Activated CD4-positive, alpha-beta memory T cell treated with anti-CD3 and anti-CD28 coated beads, Interleukin-2, amount 10 ng/mL, durations not matched to agents 7 days and 5 days (primary cell): Measurements from ENCODE around the gene COX19. TPM values are rescaled to one million over a fixed set of nuclear protein-coding genes. Genes with fewer than 3 reads are reported as not detected.

ENCODE experiments used
- CTCF ChIA-PET: fragments of 350-600 bp; sonication (Branson Sonifier 250); formaldehyde crosslinking; loops from one replicate; lab custom pipeline; 2021; ENCODE audit warnings: antibody characterized with exemption, inconsistent platforms; lab: Charles Lee
- POLR2A ChIA-PET: fragments of 350-600 bp; sonication (Branson Sonifier 250); formaldehyde crosslinking; loops from one replicate; lab custom pipeline; 2021; ENCODE audit warnings: antibody characterized with exemption; lab: Charles Lee
- DNase-seq: peaks from one replicate; pipeline ENCODE4 v3.0.0-alpha.2; 2020
- H3K27ac Mint-ChIP-seq: one replicate; pipeline ENCODE4 v1.8.0; 2021; ENCODE audit warnings: mild to moderate bottlenecking, mixed read lengths
- H3K27me3 Mint-ChIP-seq: one replicate; pipeline ENCODE4 v1.8.0; 2021; ENCODE audit warnings: mixed read lengths
- H3K36me3 Mint-ChIP-seq: one replicate; pipeline ENCODE4 v1.8.0; 2021; ENCODE audit warnings: low read depth, mixed read lengths
- H3K4me1 Mint-ChIP-seq: one replicate; pipeline ENCODE4 v1.8.0; 2021; ENCODE audit warnings: mixed read lengths
- H3K4me3 Mint-ChIP-seq: one replicate; pipeline ENCODE4 v1.8.0; 2021; ENCODE audit warnings: mild to moderate bottlenecking, mixed read lengths
- H3K9me3 Mint-ChIP-seq: one replicate; pipeline ENCODE4 v1.8.0; 2021; ENCODE audit warnings: mixed read lengths
- total RNA-seq, 2 experiments: library from RNA; stranded (reverse); gene quantifications; one replicate each; pipeline ENCODE4 v1.2.3, GENCODE V29; 2021

COX19 gene
- total RNA-seq, 2 experiments from 2014 or later: 17.4 to 18.2 TPM

DNA sequence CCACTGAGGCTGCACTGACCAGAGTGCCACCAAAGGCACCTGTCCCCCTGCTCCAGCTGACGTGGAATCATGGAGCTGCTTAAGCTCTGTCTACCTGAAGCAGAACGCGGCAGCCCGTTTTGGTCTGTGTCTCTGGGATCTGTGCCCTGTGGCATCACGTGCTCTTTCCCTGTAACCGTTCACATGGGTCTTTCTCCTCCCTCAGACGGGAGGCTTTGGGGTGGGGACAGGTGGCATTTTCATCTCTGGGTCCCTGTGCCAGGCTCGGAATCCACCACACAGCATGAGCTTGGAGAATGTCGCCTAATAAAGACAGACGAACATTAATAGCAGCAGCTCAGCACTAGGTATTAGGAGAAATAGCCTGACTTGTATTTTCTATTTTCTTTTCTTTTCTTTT is 19.3 kb downstream of the COX19 start:
- no peaks in the 10 kb centered on the region for H3K36me3 Mint-ChIP-seq
- H3K9me3 Mint-ChIP-seq: no peaks in the 10 kb centered on the region
- DNase-seq: no peak
- H3K4me3 Mint-ChIP-seq: no peak overlapping the region
- H3K27ac Mint-ChIP-seq: no peak overlapping the region
- ChIA-PET POLR2A (interaction anchor here (0.8 to 0.9 kb wide), 2 partner anchors 19 to 34 kb away, joined by 3 read pairs; partner anchors contain the start of gene COX19), CTCF (interaction anchor here (1.2 kb wide), 1 partner anchor 83 kb away, joined by 3 read pairs; no protein-coding TSS in a partner anchor)
- peaks cover 5% of the 10 kb centered on the region for H3K4me1 Mint-ChIP-seq
- peaks cover 19% of the 10 kb centered on the region for H3K27me3 Mint-ChIP-seq

DNA sequence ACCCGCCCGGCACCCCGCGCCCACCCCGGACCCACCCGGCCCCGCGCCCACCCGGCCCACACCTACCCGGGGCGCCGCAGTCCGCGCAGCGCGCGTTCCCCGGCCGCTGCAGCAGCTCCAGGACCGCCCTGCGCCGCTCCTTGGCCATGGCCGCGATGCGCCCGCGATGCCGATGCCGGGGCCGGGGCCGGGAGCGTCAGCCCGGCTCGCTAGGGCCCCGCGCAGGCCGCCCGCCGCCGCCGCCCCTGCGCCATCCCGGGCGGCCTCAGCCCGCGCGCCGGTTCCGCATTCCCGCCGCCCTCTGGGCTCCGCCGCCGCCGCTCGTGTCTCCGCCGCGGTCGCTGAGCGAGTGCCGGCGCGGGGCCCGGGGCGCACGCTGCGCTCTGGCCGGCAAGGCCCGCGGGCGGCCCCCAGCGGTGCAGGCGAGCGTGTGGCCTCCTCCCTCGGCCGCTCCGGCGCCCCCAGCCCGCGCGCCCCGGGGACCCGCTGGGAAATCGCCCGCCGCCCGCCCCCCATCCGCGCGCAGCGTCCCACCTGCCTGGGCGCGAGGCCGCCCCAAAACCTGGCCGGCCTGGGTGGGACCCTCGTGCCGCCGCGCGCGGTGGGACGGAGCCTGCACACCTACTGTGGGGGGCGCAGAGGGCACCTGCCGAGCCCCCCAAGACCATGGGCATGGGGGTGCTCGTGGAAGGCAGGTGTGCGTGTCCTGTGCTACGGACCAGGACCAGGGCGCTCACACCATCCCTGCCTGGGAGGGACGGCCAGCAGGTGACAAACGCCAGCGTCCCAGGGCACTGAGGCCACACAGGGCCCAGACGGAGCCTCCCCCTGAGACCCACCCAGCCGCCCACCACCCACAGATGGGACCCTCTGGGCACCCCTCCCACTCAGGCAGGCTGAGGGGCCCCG is 20.8 kb downstream of the COX19 start, which contains the start of gene ADAP1:
ADAP1 (minus strand) TSS at position 351 of the 909 bp plus-strand sequence; CDS start at position 148, 203 bp downstream.
- ChIA-PET CTCF (interaction anchor here (0.6 to 1.0 kb wide), 2 partner anchors 44 to 46 kb away, joined by 4 read pairs; no protein-coding TSS in a partner anchor), POLR2A (interaction anchor here (1.1 to 1.5 kb wide), 6 partner anchors 13 to 45 kb away, joined by 3 to 9 read pairs (median 4); partner anchors contain the start of gene COX19)
- Mint-ChIP-seq H3K4me3 (peak within 1 kb of the TSS; percentile 54), H3K27ac (no peak within 1 kb of the TSS), H3K4me1 (peaks cover 13% of the 10 kb centered on the region), H3K9me3 (no peaks in the 10 kb centered on the region), H3K27me3 (peaks cover 16% of the 10 kb centered on the region), H3K36me3 (no peaks in the 10 kb centered on the region)
- peak; percentile 60 for DNase-seq

- no peaks in the 10 kb centered on the region for H3K36me3 Mint-ChIP-seq
- no peaks in the 10 kb centered on the region for H3K9me3 Mint-ChIP-seq
- peaks cover 15% of the 10 kb centered on the region for H3K27me3 Mint-ChIP-seq
- H3K4me3 Mint-ChIP-seq: peak overlapping the region; percentile 54
- H3K27ac Mint-ChIP-seq: no peak overlapping the region
- POLR2A ChIA-PET: interaction anchor here (1.1 to 1.5 kb wide), 6 partner anchors 14 to 45 kb away, joined by 3 to 9 read pairs (median 4); partner anchors contain the start of gene COX19
- CTCF ChIA-PET: interaction anchor here (0.6 to 1.0 kb wide), 2 partner anchors 44 to 45 kb away, joined by 4 read pairs; no protein-coding TSS in a partner anchor
- H3K4me1 Mint-ChIP-seq: peaks cover 13% of the 10 kb centered on the region
- no peak for DNase-seq
Observed at GRCh38 chr7:953547-954327, 21.6 kb downstream of the COX19 start.

GRCh38 chr7:952548-953441 is 22.6 kb downstream of the COX19 start:
- Mint-ChIP-seq H3K9me3 (no peaks in the 10 kb centered on the region), H3K4me1 (peaks cover 13% of the 10 kb centered on the region), H3K4me3 (no peak overlapping the region), H3K36me3 (no peaks in the 10 kb centered on the region), H3K27me3 (peaks cover 17% of the 10 kb centered on the region), H3K27ac (no peak overlapping the region)
- ChIA-PET POLR2A (interaction anchor here (1.0 to 3.1 kb wide), 3 partner anchors 22 to 30 kb away, joined by 4 to 14 read pairs (median 9); partner anchors contain the start of gene COX19), CTCF (interaction anchor here (0.7 kb wide), 1 partner anchor 40 kb away, joined by 9 read pairs; no protein-coding TSS in a partner anchor)
- no peak for DNase-seq

- Mint-ChIP-seq H3K27ac (no peak overlapping the region), H3K9me3 (no peaks in the 10 kb centered on the region), H3K36me3 (no peaks in the 10 kb centered on the region), H3K4me3 (no peak overlapping the region), H3K27me3 (peaks cover 17% of the 10 kb centered on the region), H3K4me1 (peaks cover 13% of the 10 kb centered on the region)
- ChIA-PET CTCF (interaction anchor here (0.7 kb wide), 1 partner anchor 39 kb away, joined by 9 read pairs; no protein-coding TSS in a partner anchor), POLR2A (interaction anchor here (1.0 to 3.1 kb wide), 2 partner anchors 23 to 29 kb away, joined by 4 to 14 read pairs; partner anchors contain the start of gene COX19)
- DNase-seq: no peak
Observed at GRCh38 chr7:951881-952547, 23.3 kb downstream of the COX19 start.

- H3K4me1 Mint-ChIP-seq: peaks cover 8% of the 10 kb centered on the region
- CTCF ChIA-PET: interaction anchor here (0.7 kb wide), 3 partner anchors 41 to 714 kb away, joined by 3 to 6 read pairs (median 4); no protein-coding TSS in a partner anchor
- POLR2A ChIA-PET: no interaction called here
Observed at GRCh38 chr7:949021-949934, 26.1 kb downstream of the COX19 start.

GRCh38 chr7:947391-948210 is 27.7 kb downstream of the COX19 start:
- Mint-ChIP-seq H3K36me3 (no peaks in the 10 kb centered on the region), H3K27me3 (peaks cover 6% of the 10 kb centered on the region), H3K4me3 (no peak overlapping the region), H3K9me3 (no peaks in the 10 kb centered on the region), H3K4me1 (peaks cover 8% of the 10 kb centered on the region), H3K27ac (no peak overlapping the region)
- CTCF ChIA-PET: no interaction called here
- POLR2A ChIA-PET: interaction anchor here (1.1 kb wide), 1 partner anchor 28 kb away, joined by 3 read pairs; the partner anchor contains the start of gene COX19
- DNase-seq: no peak

More at GRCh38 chr7:949021-949934, 26.1 kb downstream of the COX19 start:
- DNase-seq: no peak
- Mint-ChIP-seq H3K27ac (no peak overlapping the region), H3K4me3 (no peak overlapping the region), H3K9me3 (no peaks in the 10 kb centered on the region), H3K36me3 (no peaks in the 10 kb centered on the region), H3K27me3 (peaks cover 7% of the 10 kb centered on the region)

- Mint-ChIP-seq H3K36me3 (no peaks in the 10 kb centered on the region), H3K27me3 (peaks cover 9% of the 10 kb centered on the region), H3K4me3 (no peak overlapping the region), H3K9me3 (no peaks in the 10 kb centered on the region), H3K27ac (no peak overlapping the region), H3K4me1 (peaks cover 8% of the 10 kb centered on the region)
- no peak for DNase-seq
- CTCF ChIA-PET: no interaction called here
- POLR2A ChIA-PET: no interaction called here
Observed at GRCh38 chr7:946256-946996, 28.9 kb downstream of the COX19 start.

GRCh38 chr7:945556-946255 is 29.6 kb downstream of the COX19 start:
- H3K27ac Mint-ChIP-seq: no peak overlapping the region

More at GRCh38 chr7:945556-946255, 29.6 kb downstream of the COX19 start:
- POLR2A ChIA-PET: no interaction called here
- H3K9me3 Mint-ChIP-seq: no peaks in the 10 kb centered on the region
- no peaks in the 10 kb centered on the region for H3K36me3 Mint-ChIP-seq
- H3K4me3 Mint-ChIP-seq: no peak overlapping the region
- H3K4me1 Mint-ChIP-seq: peaks cover 7% of the 10 kb centered on the region
- H3K27me3 Mint-ChIP-seq: peaks cover 14% of the 10 kb centered on the region
- no peak for DNase-seq
- CTCF ChIA-PET: no interaction called here
